Hepatocyte (in vitro differentiated cells): ENCODE results near the gene KCNMB1. TPM values are rescaled to one million over a fixed set of nuclear protein-coding genes. Genes with fewer than 3 reads are reported as not detected.

Experiments
- DNase-seq: peaks from one replicate; pipeline ENCODE4 v3.0.0-alpha.2; 2016; ENCODE audit warnings: low spot score
- H2AFZ ChIP-seq: fragments of 200-600 bp; sonication (generic); 2 replicates; pipeline ENCODE4 v1.6.0; 2016; ENCODE audit warnings: antibody characterized with exemption, mild to moderate bottlenecking
- H3K27ac ChIP-seq: fragments of 200-600 bp; sonication (generic); 2 replicates; pipeline ENCODE4 v1.5.1; 2016; ENCODE audit warnings: mild to moderate bottlenecking
- H3K27me3 ChIP-seq: fragments of 200-600 bp; sonication (generic); 2 replicates; pipeline ENCODE4 v1.6.1; 2016
- H3K36me3 ChIP-seq: fragments of 200-600 bp; sonication (generic); replicated peaks from 2 replicates; pipeline ENCODE4 v1.5.1; 2016; ENCODE audit warnings: low read depth; ENCODE audit not compliant: insufficient read depth
- H3K4me1 ChIP-seq: fragments of 200-600 bp; sonication (generic); 2 replicates; pipeline ENCODE4 v1.5.1; 2016; ENCODE audit warnings: mild to moderate bottlenecking, moderate library complexity; ENCODE audit not compliant: insufficient read depth
- H3K4me2 ChIP-seq: fragments of 200-600 bp; sonication (generic); 2 replicates; pipeline ENCODE4 v1.6.0; 2016
- H3K4me3 ChIP-seq: fragments of 200-600 bp; sonication (generic); 2 replicates; pipeline ENCODE4 v1.5.1; 2016; ENCODE audit warnings: mild to moderate bottlenecking
- H3K79me2 ChIP-seq: fragments of 200-600 bp; sonication (generic); 2 replicates; pipeline ENCODE4 v1.6.0; 2017; ENCODE audit warnings: mild to moderate bottlenecking
- H3K9me2 ChIP-seq: fragments of 200-600 bp; sonication (generic); replicated peaks from 2 replicates; pipeline ENCODE4 v1.6.0; 2017; ENCODE audit warnings: mild to moderate bottlenecking; ENCODE audit not compliant: insufficient read depth
- H3K9me3 ChIP-seq: fragments of 200-600 bp; sonication (generic); 2 replicates; pipeline ENCODE4 v1.5.1; 2016; ENCODE audit warnings: low read depth, mild to moderate bottlenecking
- H4K20me1 ChIP-seq: fragments of 200-600 bp; sonication (generic); 2 replicates; pipeline ENCODE4 v1.6.0; 2016; ENCODE audit warnings: mild to moderate bottlenecking; ENCODE audit not compliant: insufficient read depth, poor library complexity, severe bottlenecking
- CTCF ChIP-seq: fragments of 200-600 bp; sonication (generic); IDR thresholded peaks from 2 replicates; pipeline ENCODE4 v1.5.1; 2016; ENCODE audit warnings: antibody characterized with exemption, mild to moderate bottlenecking; ENCODE audit not compliant: poor library complexity
- EZH2 ChIP-seq: fragments of 200-600 bp; sonication (generic); IDR thresholded peaks from 2 replicates; pipeline ENCODE4 v1.6.1; 2016; ENCODE audit warnings: antibody characterized with exemption, mild to moderate bottlenecking, borderline replicate concordance
- EZH2phosphoT487 ChIP-seq: fragments of 200-600 bp; sonication (generic); IDR thresholded peaks from one replicate; pipeline ENCODE4 v1.6.1; 2018; ENCODE audit warnings: antibody characterized with exemption, mild to moderate bottlenecking, low read depth, moderate library complexity; ENCODE audit not compliant: unreplicated experiment, severe bottlenecking
- WGBS: methylation state at CpG from one replicate; pipeline ENCODE4 v1.1.6; 2016; ENCODE audit warnings: low lambda C conversion rate; ENCODE audit errors: missing lambda C conversion rate; 5-methylcytosine and 5-hydroxymethylcytosine counted together
- polyA plus RNA-seq: library from polyadenylated mRNA; unstranded; fragments of >200 nt; fragmentation: Nextera tagmentation; extraction: Ambion mirVana; gene quantifications from 2 replicates; pipeline ENCODE4 v1.2.1, GENCODE V29; 2016
- total RNA-seq: library from RNA; depleted of rRNA; stranded (reverse); fragments of >200 nt; gene quantifications from 2 replicates; pipeline ENCODE4 v1.2.3, GENCODE V29; 2014

The KCNMB1 gene
- total and polyA plus RNA-seq, 2 experiments from 2014 or later, result 0.07 to 0.19 TPM

- no peaks in the 10 kb centered on the region for H3K79me2 ChIP-seq
- no peak for DNase-seq
- whole genome bisulfite sequencing, result 47% methylated on average over 2 of the region's 2 CpGs
- H2AFZ ChIP-seq, result no peak overlapping the region
- no peaks in the 10 kb centered on the region for H3K4me1 ChIP-seq
- H3K4me3 ChIP-seq, result no peak overlapping the region
- no peak for TF ChIP-seq EZH2phosphoT487
- TF ChIP-seq CTCF, result no peak
- no peak for TF ChIP-seq EZH2
- H3K9me3 ChIP-seq, result no peaks in the 10 kb centered on the region
- H3K36me3 ChIP-seq, result no peaks in the 10 kb centered on the region
- H3K27ac ChIP-seq, result no peak overlapping the region
- H3K9me2 ChIP-seq, result no peaks in the 10 kb centered on the region
- H3K27me3 ChIP-seq, result peaks cover 21% of the 10 kb centered on the region
- H4K20me1 ChIP-seq, result no peaks in the 10 kb centered on the region
- H3K4me2 ChIP-seq, result no peak overlapping the region
Observed at GRCh38 chr5:170397059-170397458, 7.9 kb upstream of the KCNMB1 start.

- no peaks in the 10 kb centered on the region for H3K79me2 ChIP-seq
- H3K4me2 ChIP-seq, result no peak overlapping the region
- 86% methylated on average over 8 of the region's 8 CpGs for WGBS
- H3K9me3 ChIP-seq, result no peaks in the 10 kb centered on the region
- no peaks in the 10 kb centered on the region for H3K36me3 ChIP-seq
- H3K27me3 ChIP-seq, result peaks cover 21% of the 10 kb centered on the region
- no peak for TF ChIP-seq CTCF
- H3K4me3 ChIP-seq, result no peak overlapping the region
- no peaks in the 10 kb centered on the region for H3K4me1 ChIP-seq
- no peak overlapping the region for H2AFZ ChIP-seq
- H3K27ac ChIP-seq, result no peak overlapping the region
- no peaks in the 10 kb centered on the region for H4K20me1 ChIP-seq
- H3K9me2 ChIP-seq, result no peaks in the 10 kb centered on the region
- DNase-seq, result no peak
Observed at GRCh38 chr5:170393958-170394357, 4.8 kb upstream of the KCNMB1 start.

GRCh38 chr5:170393235-170393634 lies 4.1 kb upstream of the KCNMB1 start:
- H3K79me2 ChIP-seq, result no peaks in the 10 kb centered on the region
- H3K9me2 ChIP-seq, result no peaks in the 10 kb centered on the region
- no peak for DNase-seq
- WGBS, result 74% methylated on average over 6 of the region's 6 CpGs
- no peaks in the 10 kb centered on the region for H4K20me1 ChIP-seq
- H3K4me2 ChIP-seq, result no peak overlapping the region
- H3K27me3 ChIP-seq, result peaks cover 19% of the 10 kb centered on the region
- TF ChIP-seq EZH2phosphoT487, result no peak
- no peak for TF ChIP-seq EZH2
- no peak for TF ChIP-seq CTCF
- no peaks in the 10 kb centered on the region for H3K4me1 ChIP-seq
- no peaks in the 10 kb centered on the region for H3K9me3 ChIP-seq
- H3K4me3 ChIP-seq, result no peak overlapping the region
- H3K27ac ChIP-seq, result no peak overlapping the region
- H3K36me3 ChIP-seq, result no peaks in the 10 kb centered on the region
- H2AFZ ChIP-seq, result no peak overlapping the region

GRCh38 chr5:170390472-170390871 lies 1.3 kb upstream of the KCNMB1 start:
- no peak for DNase-seq
- WGBS, result 90% methylated on average over 5 of the region's 5 CpGs
- H3K27me3 ChIP-seq, result peaks cover 7% of the 10 kb centered on the region
- H3K4me3 ChIP-seq, result no peak overlapping the region
- no peaks in the 10 kb centered on the region for H3K79me2 ChIP-seq
- TF ChIP-seq EZH2, result no peak
- no peak for TF ChIP-seq CTCF
- TF ChIP-seq EZH2phosphoT487, result no peak
- H3K4me1 ChIP-seq, result no peaks in the 10 kb centered on the region
- no peaks in the 10 kb centered on the region for H4K20me1 ChIP-seq
- H3K9me2 ChIP-seq, result no peaks in the 10 kb centered on the region
- no peaks in the 10 kb centered on the region for H3K36me3 ChIP-seq
- no peak overlapping the region for H3K4me2 ChIP-seq
- H3K27ac ChIP-seq, result no peak overlapping the region
- no peak overlapping the region for H2AFZ ChIP-seq
- no peaks in the 10 kb centered on the region for H3K9me3 ChIP-seq
